K562 (cell line): ENCODE data around the gene IL9. TPM values are rescaled to one million over a fixed set of nuclear protein-coding genes. Genes with fewer than 3 reads are reported as not detected.

Source experiments
- ATAC-seq: fragments of 200-7000 bp; cut with Tn5 transposase; 3 replicates; pipeline ENCODE4 v1.9.1; 2020; ENCODE audit warnings: moderate library complexity
- BruUV-seq: library from RNA; stranded (reverse); fragments of 400-500 nt; replicated peaks from 2 replicates; lab custom pipeline; 2021; lab: Mats Ljungman, UMichigan
- CTCF ChIA-PET: fragments of 300-600 bp; formaldehyde crosslinking; extraction: SDS; loops from one replicate; lab custom pipeline; 2021; ENCODE audit warnings: low intra/inter-chr PET ratio; lab: Yijun Ruan, JAX
- POLR2A ChIA-PET: fragments of 300-600, 350-650 bp; sonication (Branson Sonifier 250); formaldehyde crosslinking; extraction: SDS; loops from one replicate; lab custom pipeline; 2021; ENCODE audit warnings: antibody characterized with exemption, inconsistent platforms; lab: Yijun Ruan, JAX
- DNase-seq, 4 experiments: peaks; one replicate each; pipeline versions ENCODE4 v3.0.0 to v3.0.0-alpha.2; 2011 to 2018; ENCODE audit warnings: low spot score in 3 of 4, mixed read lengths in 3 of 4; ENCODE audit errors: extremely low read depth in 1 of 4
- FAIRE-seq: peaks from 2 replicates; lab custom pipeline; 2011; peaks lifted over from hg19 to GRCh38; lab: Jason Lieb, UNC
- H2AFZ ChIP-seq: 2 replicates; pipeline ENCODE4 v1.6.0; 2011; ENCODE audit warnings: low read depth, low read length, control low read depth, inconsistent platforms
- H3K27ac ChIP-seq: fragments of 200-600 bp; 3 replicates; pipeline ENCODE4 v1.8.0; 2011; ENCODE audit warnings: low read depth, mild to moderate bottlenecking, control low read depth, inconsistent platforms, low read length, moderate library complexity, mixed read lengths; ENCODE audit errors: extremely low read depth
- H3K27me3 ChIP-seq, 2 experiments: fragments of 300-600 bp in 1 of 2; 2 replicates in 1 of 2; 3 replicates in 1 of 2; pipeline versions ENCODE4 v1.6.0 to v1.8.0; 2011; ENCODE audit warnings: inconsistent platforms in 2 of 2, low read length in 2 of 2, mild to moderate bottlenecking in 1 of 2, mixed read lengths in 1 of 2, moderate library complexity in 1 of 2; ENCODE audit not compliant: control insufficient read depth in 2 of 2, insufficient read depth in 2 of 2
- H3K36me3 ChIP-seq: fragments of 300-600 bp; 3 replicates; pipeline ENCODE4 v1.8.0; 2011; ENCODE audit warnings: mild to moderate bottlenecking, low read length, inconsistent platforms; ENCODE audit not compliant: control insufficient read depth, insufficient read depth
- H3K4me1 ChIP-seq, 2 experiments: fragments of 200-600 bp in 1 of 2; replicated peaks in 1 of 2; 2 replicates in 1 of 2; 3 replicates in 1 of 2; pipeline versions ENCODE4 v1.5.1 to v1.8.0; 2011; ENCODE audit warnings: inconsistent platforms in 2 of 2, low read length in 2 of 2, mild to moderate bottlenecking in 1 of 2, mixed read lengths in 1 of 2, moderate library complexity in 1 of 2; ENCODE audit not compliant: control insufficient read depth in 2 of 2, insufficient read depth in 2 of 2
- H3K4me2 ChIP-seq: 2 replicates; pipeline ENCODE4 v1.6.1; 2011; ENCODE audit warnings: low read length, control low read depth, inconsistent platforms, mixed read lengths; ENCODE audit not compliant: insufficient read depth
- H3K4me3 ChIP-seq: fragments of 200-600 bp; sonication (generic), shearing (Covaris generic); 2 replicates; pipeline ENCODE4 v1.5.1; 2016; ENCODE audit warnings: control low read depth, inconsistent platforms
- H3K79me2 ChIP-seq: fragments of 200-600 bp; 3 replicates; pipeline ENCODE4 v1.8.0; 2011; ENCODE audit warnings: low read length, inconsistent platforms; ENCODE audit not compliant: control insufficient read depth, insufficient read depth
- H3K9ac ChIP-seq, 2 experiments: 2 replicates each; pipeline versions ENCODE4 v1.6.0 to v1.6.1; 2011; ENCODE audit warnings: low read depth in 2 of 2, low read length in 2 of 2, control low read depth in 1 of 2, inconsistent platforms in 1 of 2, mild to moderate bottlenecking in 1 of 2, mixed read lengths in 1 of 2; ENCODE audit not compliant: insufficient read depth in 1 of 2
- H3K9me1 ChIP-seq: one replicate; pipeline ENCODE4 v1.6.0; 2011; ENCODE audit warnings: inconsistent platforms, mild to moderate bottlenecking, low read length, moderate library complexity; ENCODE audit not compliant: control insufficient read depth, insufficient read depth
- H3K9me3 ChIP-seq: replicated peaks from 2 replicates; pipeline ENCODE4 v1.5.1; 2011; ENCODE audit warnings: low read depth, low read length, inconsistent platforms; ENCODE audit not compliant: control insufficient read depth, insufficient read depth
- H4K20me1 ChIP-seq: replicated peaks from 2 replicates; pipeline ENCODE4 v1.6.1; 2011; ENCODE audit warnings: low read length, inconsistent platforms, mixed read lengths; ENCODE audit not compliant: control insufficient read depth, insufficient read depth
- CBX2 ChIP-seq: fragments of 200-600 bp; sonication (generic); IDR thresholded peaks from one replicate; pipeline ENCODE4 v1.6.1; 2012; ENCODE audit warnings: mild to moderate bottlenecking, low read length, inconsistent platforms; ENCODE audit not compliant: insufficient read depth, poor library complexity, severe bottlenecking
- WGBS: fragments of 100-300 bp; shearing (Covaris generic); methylation state at CpG from one replicate; pipeline ENCODE4 v1.1.6; 2016; ENCODE audit warnings: low coverage, mixed read lengths; ENCODE audit not compliant: insufficient coverage; ENCODE audit errors: missing lambda C conversion rate; 5-methylcytosine and 5-hydroxymethylcytosine counted together
- in situ Hi-C: fragments of 300-500 bp; cut with MboI; formaldehyde crosslinking; loops from 4 replicates; pipeline ENCODE4 v1.15.0; 2018; ENCODE audit warnings: inconsistent platforms, mixed read lengths
- intact Hi-C: fragments of 100-400 bp; cut with micrococcal nuclease; formaldehyde crosslinking; loops from 2 replicates; pipeline ENCODE4 v1.14.2; 2022
- polyA plus RNA-seq, 8 experiments: library from polyadenylated mRNA; depleted of rRNA in 4 of 8; stranded (reverse) in 5 of 8; unstranded in 3 of 8; fragments of >200 nt; fragmentation: Nextera tagmentation in 2 of 8; fragmentation: Illumina TruSeq in 1 of 8; extraction: Ambion mirVana in 2 of 8; extraction: Trizol in 1 of 8; gene quantifications; 2 replicates each; pipeline versions ENCODE4 v1.2.1 to v1.2.3, GENCODE V29; 2011 to 2014; ENCODE audit warnings: inconsistent platforms in 1 of 8, missing spikeins in 1 of 8
- total RNA-seq, 7 experiments: library from RNA; depleted of rRNA in 6 of 7; stranded (reverse); fragments of >200 nt in 6 of 7; fragmentation: Illumina TruSeq in 2 of 7; extraction: Trizol in 2 of 7; gene quantifications; 2 replicates each; pipeline versions ENCODE4 v1.2.1 to v1.2.3, GENCODE V29; 2011 to 2021; ENCODE audit warnings: low replicate concordance in 1 of 7
- TF ChIP-seq, protein P1 (sequence below): fragments of 450-650 bp; formaldehyde crosslinking; IDR thresholded peaks from 2 replicates; pipeline ENCODE4 v1.4.0; 2020; ENCODE audit warnings: mild to moderate bottlenecking, mixed read lengths
- TF ChIP-seq, protein P2 (sequence below): fragments of 250-450 bp; sonication (Bioruptor Pico); IDR thresholded peaks from 2 replicates; pipeline ENCODE4 v1.4.0; 2020; ENCODE audit warnings: mild to moderate bottlenecking, moderate library complexity, borderline replicate concordance

The IL9 gene
- total and polyA plus RNA-seq, 9 of the 15 experiments (the other 6 are each of a cell fraction or from before 2014, with no cell fraction given): not detected

DNA sequence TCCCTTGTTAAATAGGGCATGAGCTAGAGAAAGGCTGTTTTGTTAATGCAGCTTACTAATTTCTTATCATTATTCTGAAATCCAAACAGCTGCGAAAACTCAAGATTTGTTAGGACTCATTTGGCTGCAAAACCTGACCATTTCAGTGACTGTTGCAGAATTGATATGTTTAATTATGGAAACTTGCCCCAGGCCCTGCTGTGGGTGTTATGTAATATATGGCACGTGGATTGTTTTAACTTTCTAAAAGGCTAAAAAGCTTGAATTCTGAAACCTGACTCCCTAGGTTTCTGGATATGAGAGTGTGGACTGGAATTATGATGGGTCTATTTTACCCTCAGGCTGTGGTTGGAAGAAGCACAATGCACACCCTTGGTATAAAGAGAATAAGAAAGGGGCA is 4.4 kb downstream of the IL9 start:
- Histone ChIP-seq H3K9ac (no peak overlapping the region), H3K4me2 (no peak overlapping the region)
- POLR2A ChIA-PET: interaction anchor here (0.6 to 1.2 kb wide), 4 partner anchors 9 to 1415 kb away, joined by 3 to 6 read pairs (median 3); no protein-coding TSS in a partner anchor
- TF ChIP-seq CBX2: no peak
- TF ChIP-seq, all 486 proteins: peak for 0
- no peaks in the 10 kb centered on the region for H3K79me2 ChIP-seq
- intact Hi-C loops (no loop called here), in situ Hi-C loops (no loop called here)
- H3K9me3 ChIP-seq: no peaks in the 10 kb centered on the region
- H4K20me1 ChIP-seq: peaks cover 9% of the 10 kb centered on the region; the same call in 1 of the 2 replicates
- no peak overlapping the region for H2AFZ ChIP-seq
- 2% methylated on average over 2 of the region's 2 CpGs for WGBS
- no peaks in the 10 kb centered on the region for H3K36me3 ChIP-seq
- CTCF ChIA-PET: no interaction called here
- peaks cover 0 to 4% of the 10 kb centered on the region in 2 experiments; a peak in 1 of 5 replicates for H3K4me1 ChIP-seq
- BruUV-seq: no TSS peak
- H3K27ac ChIP-seq: no peak overlapping the region
- no peaks in the 10 kb centered on the region for H3K9me1 ChIP-seq
- H3K4me3 ChIP-seq: no peak overlapping the region
- H3K27me3 ChIP-seq: peaks cover 0 to 13% of the 10 kb centered on the region in 2 experiments; a peak in 4 of 5 replicates
- DNase-seq: no peak
- no peak for FAIRE-seq
- ATAC-seq: no peak

DNA sequence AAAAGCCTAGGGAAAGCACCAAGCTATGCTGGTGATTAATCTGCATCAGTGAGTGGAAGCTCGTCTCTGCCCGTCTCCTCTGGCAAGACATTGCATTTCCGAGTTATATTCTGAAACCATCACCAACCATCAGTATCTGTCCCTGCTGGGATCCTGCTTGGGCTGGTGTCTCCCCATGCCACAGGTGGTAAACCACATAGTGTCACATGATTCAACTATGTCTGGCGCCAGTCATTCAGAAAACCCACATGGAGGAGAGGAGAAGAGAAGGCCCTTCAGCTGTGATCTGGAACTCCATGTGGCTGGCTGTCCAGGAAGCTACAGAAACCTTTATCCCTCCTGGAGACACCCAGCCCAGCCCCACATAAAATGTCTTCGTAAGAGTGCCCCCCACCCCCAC is 4.8 kb downstream of the IL9 start:
- Histone ChIP-seq H2AFZ (no peak overlapping the region), H3K4me1 (peaks cover 0 to 4% of the 10 kb centered on the region in 2 experiments; a peak in 1 of 5 replicates), H3K9me3 (no peaks in the 10 kb centered on the region), H4K20me1 (peaks cover 9% of the 10 kb centered on the region; the same call in 1 of the 2 replicates), H3K27me3 (peaks cover 0 to 13% of the 10 kb centered on the region in 2 experiments; a peak in 4 of 5 replicates), H3K4me2 (no peak overlapping the region), H3K9ac (no peak overlapping the region), H3K36me3 (no peaks in the 10 kb centered on the region), H3K27ac (no peak overlapping the region), H3K4me3 (no peak overlapping the region), H3K9me1 (no peaks in the 10 kb centered on the region), H3K79me2 (no peaks in the 10 kb centered on the region)
- no peak for DNase-seq
- 0% methylated on average over 5 of the region's 5 CpGs for WGBS
- FAIRE-seq: no peak
- in situ Hi-C loops: no loop called here
- TF ChIP-seq, protein P1, sequence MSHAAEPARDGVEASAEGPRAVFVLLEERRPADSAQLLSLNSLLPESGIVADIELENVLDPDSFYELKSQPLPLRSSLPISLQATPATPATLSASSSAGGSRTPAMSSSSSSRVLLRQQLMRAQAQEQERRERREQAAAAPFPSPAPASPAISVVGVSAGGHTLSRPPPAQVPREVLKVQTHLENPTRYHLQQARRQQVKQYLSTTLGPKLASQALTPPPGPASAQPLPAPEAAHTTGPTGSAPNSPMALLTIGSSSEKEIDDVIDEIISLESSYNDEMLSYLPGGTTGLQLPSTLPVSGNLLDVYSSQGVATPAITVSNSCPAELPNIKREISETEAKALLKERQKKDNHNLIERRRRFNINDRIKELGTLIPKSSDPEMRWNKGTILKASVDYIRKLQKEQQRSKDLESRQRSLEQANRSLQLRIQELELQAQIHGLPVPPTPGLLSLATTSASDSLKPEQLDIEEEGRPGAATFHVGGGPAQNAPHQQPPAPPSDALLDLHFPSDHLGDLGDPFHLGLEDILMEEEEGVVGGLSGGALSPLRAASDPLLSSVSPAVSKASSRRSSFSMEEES (CRISPR knock-in tag): peak; percentile 52
- TF ChIP-seq, protein P2, sequence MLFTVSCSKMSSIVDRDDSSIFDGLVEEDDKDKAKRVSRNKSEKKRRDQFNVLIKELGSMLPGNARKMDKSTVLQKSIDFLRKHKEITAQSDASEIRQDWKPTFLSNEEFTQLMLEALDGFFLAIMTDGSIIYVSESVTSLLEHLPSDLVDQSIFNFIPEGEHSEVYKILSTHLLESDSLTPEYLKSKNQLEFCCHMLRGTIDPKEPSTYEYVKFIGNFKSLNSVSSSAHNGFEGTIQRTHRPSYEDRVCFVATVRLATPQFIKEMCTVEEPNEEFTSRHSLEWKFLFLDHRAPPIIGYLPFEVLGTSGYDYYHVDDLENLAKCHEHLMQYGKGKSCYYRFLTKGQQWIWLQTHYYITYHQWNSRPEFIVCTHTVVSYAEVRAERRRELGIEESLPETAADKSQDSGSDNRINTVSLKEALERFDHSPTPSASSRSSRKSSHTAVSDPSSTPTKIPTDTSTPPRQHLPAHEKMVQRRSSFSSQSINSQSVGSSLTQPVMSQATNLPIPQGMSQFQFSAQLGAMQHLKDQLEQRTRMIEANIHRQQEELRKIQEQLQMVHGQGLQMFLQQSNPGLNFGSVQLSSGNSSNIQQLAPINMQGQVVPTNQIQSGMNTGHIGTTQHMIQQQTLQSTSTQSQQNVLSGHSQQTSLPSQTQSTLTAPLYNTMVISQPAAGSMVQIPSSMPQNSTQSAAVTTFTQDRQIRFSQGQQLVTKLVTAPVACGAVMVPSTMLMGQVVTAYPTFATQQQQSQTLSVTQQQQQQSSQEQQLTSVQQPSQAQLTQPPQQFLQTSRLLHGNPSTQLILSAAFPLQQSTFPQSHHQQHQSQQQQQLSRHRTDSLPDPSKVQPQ: no peak
- ATAC-seq: no peak
- ChIA-PET POLR2A (interaction anchor here (0.5 to 1.2 kb wide), 3 partner anchors 9 to 378 kb away, joined by 3 to 6 read pairs (median 4); no protein-coding TSS in a partner anchor), CTCF (no interaction called here)
- BruUV-seq: no TSS peak
- intact Hi-C loops: no loop called here
